Kidney (tissue), 14 donors: ENCODE data around the gene GPC6. TPM values are rescaled to one million over a fixed set of nuclear protein-coding genes. Genes with fewer than 3 reads are reported as not detected.
A peak's percentile ranks its signal among the peaks of the same experiment; 100 is the strongest.

Experiments used
- DNase-seq, 5 donors: peaks; one replicate each; pipeline ENCODE4 v3.0.0-alpha.2; 2013 to 2020
- FAIRE-seq: peaks from 2 replicates; lab custom pipeline; 2012; peaks lifted over from hg19 to GRCh38; lab: Jason Lieb, UNC
- H3K27ac ChIP-seq, 2 donors: one replicate each; pipeline ENCODE4 v1.7.0; 2013; ENCODE audit warnings: low read depth in 2 of 2, low read length in 2 of 2, inconsistent platforms in 1 of 2
- H3K27me3 ChIP-seq: one replicate; pipeline ENCODE4 v1.7.1; 2013; ENCODE audit warnings: low read length, inconsistent platforms; ENCODE audit not compliant: control insufficient read depth, insufficient read depth
- H3K36me3 ChIP-seq, 3 donors: one replicate each; pipeline versions ENCODE4 v1.7.0 to v1.7.1; 2013; ENCODE audit warnings: low read length in 3 of 3, control low read depth in 1 of 3, inconsistent platforms in 1 of 3; ENCODE audit not compliant: insufficient read depth in 3 of 3, control insufficient read depth in 2 of 3
- H3K4me1 ChIP-seq, 3 donors: one replicate each; pipeline versions ENCODE4 v1.7.0 to v1.7.1; 2013; ENCODE audit warnings: low read length in 3 of 3, inconsistent platforms in 1 of 3, low read depth in 1 of 3; ENCODE audit not compliant: control insufficient read depth in 2 of 3, insufficient read depth in 2 of 3
- H3K4me3 ChIP-seq, 3 donors: one replicate each; pipeline versions ENCODE4 v1.7.0 to v1.8.1; 2013; ENCODE audit warnings: low read length in 3 of 3, control low read depth in 1 of 3, inconsistent platforms in 1 of 3
- H3K9ac ChIP-seq, 3 donors: one replicate each; pipeline versions ENCODE4 v1.7.0 to v1.7.1; 2013; ENCODE audit warnings: low read length in 3 of 3, control low read depth in 1 of 3, inconsistent platforms in 1 of 3
- H3K9me3 ChIP-seq, 3 donors: one replicate each; pipeline versions ENCODE4 v1.7.0 to v1.7.1; 2013; ENCODE audit warnings: low read length in 3 of 3, control low read depth in 1 of 3, inconsistent platforms in 1 of 3; ENCODE audit not compliant: control insufficient read depth in 2 of 3, insufficient read depth in 1 of 3
- CTCF ChIP-seq: IDR thresholded peaks from 3 replicates; pipeline ENCODE4 v1.5.1; 2012; ENCODE audit warnings: mild to moderate bottlenecking, moderate library complexity, borderline replicate concordance; ENCODE audit not compliant: insufficient read depth; ENCODE audit errors: extremely low read depth
- intact Hi-C: fragments of 100-400 bp; cut with DNase I; formaldehyde crosslinking; loops from one replicate; pipeline ENCODE4 v1.11.1; 2022
- polyA plus RNA-seq: library from polyadenylated mRNA; stranded (reverse); fragments of 350-450 nt; fragmentation: Illumina TruSeq; extraction: RNeasy Lipid Tissue Mini Kit (QIAGEN cat#74804); gene quantifications from one replicate; pipeline ENCODE4 v1.2.3, GENCODE V29; 2014; ENCODE audit warnings: low read depth, low replicate concordance; ENCODE audit not compliant: insufficient read depth
- total RNA-seq: library from RNA; stranded (reverse); fragmentation: NEBNext Ultra II Directional; extraction: Animal tissue kit (Norgen Biotek cat#: 25700); gene quantifications from one replicate; pipeline ENCODE4 v1.2.1, GENCODE V29; 2021
- donor health status: control.
- donor health status: control.
- donor health status: control.
- donor health status: control.
- donor health status: control.
- donor health status: DM: yes; HTN: yes; CAD: no.
- donor health status: Normal renal cell carcinoma (clear cell type).

The GPC6 gene
- total and polyA plus RNA-seq, 2 donors from 2014 or later, result 6.2 to 15.5 TPM

GRCh38 chr13:94389604-94390351 lies 1163.2 kb downstream of the GPC6 start:
- H3K36me3 ChIP-seq, result no peaks in the 10 kb centered on the region
- no peak for TF ChIP-seq CTCF
- intact Hi-C loops, result no loop called here
- peak in 2 of 5 donors; percentile 48 to 69 for DNase-seq
- H3K9ac ChIP-seq, result no peak overlapping the region
- no peaks in the 10 kb centered on the region for H3K9me3 ChIP-seq
- H3K4me1 ChIP-seq, result no peaks in the 10 kb centered on the region
- H3K27ac ChIP-seq, result no peak overlapping the region
- FAIRE-seq, result no peak
- no peak overlapping the region for H3K4me3 ChIP-seq
- H3K27me3 ChIP-seq, result no peaks in the 10 kb centered on the region

GRCh38 chr13:94390881-94391280 lies 1164.3 kb downstream of the GPC6 start:
- intact Hi-C loops, result no loop called here
- H3K27me3 ChIP-seq, result no peaks in the 10 kb centered on the region
- no peak overlapping the region for H3K4me3 ChIP-seq
- no peaks in the 10 kb centered on the region for H3K9me3 ChIP-seq
- no peak for TF ChIP-seq CTCF
- peak in 1 of 5 donors; percentile 13 for DNase-seq
- no peak for FAIRE-seq
- H3K4me1 ChIP-seq, result no peaks in the 10 kb centered on the region
- no peak overlapping the region for H3K27ac ChIP-seq
- no peaks in the 10 kb centered on the region for H3K36me3 ChIP-seq
- H3K9ac ChIP-seq, result no peak overlapping the region

- intact Hi-C loops, result no loop called here
- no peak overlapping the region for H3K9ac ChIP-seq
- H3K36me3 ChIP-seq, result no peaks in the 10 kb centered on the region
- FAIRE-seq (no peak), DNase-seq (no peak)
- H3K9me3 ChIP-seq, result no peaks in the 10 kb centered on the region
- H3K4me1 ChIP-seq, result no peaks in the 10 kb centered on the region
- no peak overlapping the region for H3K27ac ChIP-seq
- H3K27me3 ChIP-seq, result no peaks in the 10 kb centered on the region
- H3K4me3 ChIP-seq, result no peak overlapping the region
- no peak for TF ChIP-seq CTCF
Measured at GRCh38 chr13:94394723-94395122, 1168.1 kb downstream of the GPC6 start.

- no peak overlapping the region for H3K4me3 ChIP-seq
- intact Hi-C loops, result no loop called here
- no peak overlapping the region for H3K27ac ChIP-seq
- no peak for FAIRE-seq
- H3K9ac ChIP-seq, result no peak overlapping the region
- DNase-seq, result no peak
- H3K27me3 ChIP-seq, result no peaks in the 10 kb centered on the region
- no peak for TF ChIP-seq CTCF
- no peaks in the 10 kb centered on the region for H3K9me3 ChIP-seq
- no peaks in the 10 kb centered on the region for H3K4me1 ChIP-seq
- H3K36me3 ChIP-seq, result no peaks in the 10 kb centered on the region
Measured at GRCh38 chr13:94395860-94396259, 1169.3 kb downstream of the GPC6 start.
